ACC112 (cell line): Measurements from ENCODE around the gene ZNF341.
"Not testable (repeated sequence)": the region's sequence is repeated elsewhere in the genome, so short reads cannot be mapped to it uniquely, and the experiment has no call there.

Experiments
- H2AFZ ChIP-seq: fragments of 200-600 bp; sonication (generic); one replicate; pipeline ENCODE4 v1.6.0; 2017; ENCODE audit warnings: antibody characterized with exemption, low read length; ENCODE audit not compliant: unreplicated experiment
- H3K27ac ChIP-seq: fragments of 200-600 bp; sonication (generic); 2 replicates; pipeline ENCODE4 v1.5.1; 2014; ENCODE audit warnings: low read depth, mild to moderate bottlenecking, antibody characterized with exemption, low read length, moderate library complexity
- H3K27me3 ChIP-seq: fragments of 200-600 bp; sonication (generic); 2 replicates; pipeline ENCODE4 v1.6.1; 2014; ENCODE audit warnings: mild to moderate bottlenecking, antibody characterized with exemption, low read length, moderate library complexity, mixed read lengths; ENCODE audit not compliant: insufficient read depth
- H3K36me3 ChIP-seq: fragments of 200-600 bp; sonication (generic); 2 replicates; pipeline ENCODE4 v1.6.1; 2016; ENCODE audit warnings: mild to moderate bottlenecking, antibody characterized with exemption, low read length, moderate library complexity, mixed read lengths; ENCODE audit not compliant: insufficient read depth
- H3K4me1 ChIP-seq: fragments of 200-600 bp; sonication (generic); one replicate; pipeline ENCODE4 v1.6.1; 2016; ENCODE audit warnings: low read length, mixed read lengths; ENCODE audit not compliant: insufficient read depth, unreplicated experiment, control insufficient read depth
- H3K4me3 ChIP-seq: fragments of 200-600 bp; sonication (generic); 2 replicates; pipeline ENCODE4 v1.5.1; 2014; ENCODE audit warnings: mild to moderate bottlenecking, low read depth, low read length
- H3K79me2 ChIP-seq: fragments of 200-600 bp; sonication (generic); one replicate; pipeline ENCODE4 v1.6.0; 2016; ENCODE audit warnings: low read length; ENCODE audit not compliant: control insufficient read depth, unreplicated experiment, insufficient read depth

ZNF341 gene

DNA sequence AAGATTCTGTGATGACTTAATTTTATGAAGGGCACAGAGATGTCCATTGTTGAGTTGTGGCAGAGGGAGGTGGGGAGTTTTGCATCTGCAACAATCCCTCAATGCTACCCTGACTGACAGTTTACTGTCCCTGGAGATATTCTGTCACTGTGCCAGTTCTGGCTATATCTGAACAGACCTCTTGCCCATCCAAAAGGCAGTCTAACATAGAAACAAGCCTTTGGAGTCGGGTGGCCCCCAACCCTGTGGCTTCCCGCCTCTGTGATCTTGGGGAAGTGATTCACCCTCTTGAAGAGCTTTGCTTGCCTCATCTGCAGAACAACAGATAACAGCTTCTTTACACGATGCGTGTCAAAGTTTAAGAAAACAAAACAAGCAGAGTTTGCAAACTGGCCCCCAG is 41.8 kb upstream of the ZNF341 start:
- Histone ChIP-seq H3K79me2 (peaks cover 7% of the 10 kb centered on the region), H3K27ac (peak overlapping the region; percentile 33), H2AFZ (no peak overlapping the region), H3K27me3 (no peaks in the 10 kb centered on the region), H3K4me1 (peaks cover 35% of the 10 kb centered on the region), H3K4me3 (peak overlapping the region; percentile 1; the same call in 1 of the 2 replicates), H3K36me3 (no peaks in the 10 kb centered on the region)

DNA sequence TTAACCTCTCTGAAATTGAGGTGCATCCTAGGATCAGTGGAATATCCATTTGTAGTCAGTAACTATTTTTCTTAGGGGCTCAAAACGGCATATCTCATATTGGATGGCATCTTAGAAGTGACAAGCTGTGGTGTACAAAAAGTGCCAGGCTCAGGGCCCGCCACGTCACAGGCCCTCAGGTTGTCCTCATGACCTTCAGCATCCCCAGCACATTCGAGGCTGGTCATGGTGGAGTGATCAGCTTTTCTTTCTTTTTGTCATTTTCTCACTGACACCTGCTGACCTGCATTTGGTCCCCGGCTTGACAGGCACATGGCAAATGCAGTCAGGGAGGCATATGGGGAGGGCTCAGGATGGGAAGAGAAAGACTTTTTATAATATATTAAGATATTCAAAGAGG is 38.5 kb upstream of the ZNF341 start:
- no peak overlapping the region for H3K27ac ChIP-seq
- no peak overlapping the region for H2AFZ ChIP-seq
- no peaks in the 10 kb centered on the region for H3K27me3 ChIP-seq
- peaks cover 20% of the 10 kb centered on the region for H3K4me1 ChIP-seq
- H3K79me2 ChIP-seq, result no peaks in the 10 kb centered on the region
- no peak overlapping the region for H3K4me3 ChIP-seq
- H3K36me3 ChIP-seq, result no peaks in the 10 kb centered on the region

DNA sequence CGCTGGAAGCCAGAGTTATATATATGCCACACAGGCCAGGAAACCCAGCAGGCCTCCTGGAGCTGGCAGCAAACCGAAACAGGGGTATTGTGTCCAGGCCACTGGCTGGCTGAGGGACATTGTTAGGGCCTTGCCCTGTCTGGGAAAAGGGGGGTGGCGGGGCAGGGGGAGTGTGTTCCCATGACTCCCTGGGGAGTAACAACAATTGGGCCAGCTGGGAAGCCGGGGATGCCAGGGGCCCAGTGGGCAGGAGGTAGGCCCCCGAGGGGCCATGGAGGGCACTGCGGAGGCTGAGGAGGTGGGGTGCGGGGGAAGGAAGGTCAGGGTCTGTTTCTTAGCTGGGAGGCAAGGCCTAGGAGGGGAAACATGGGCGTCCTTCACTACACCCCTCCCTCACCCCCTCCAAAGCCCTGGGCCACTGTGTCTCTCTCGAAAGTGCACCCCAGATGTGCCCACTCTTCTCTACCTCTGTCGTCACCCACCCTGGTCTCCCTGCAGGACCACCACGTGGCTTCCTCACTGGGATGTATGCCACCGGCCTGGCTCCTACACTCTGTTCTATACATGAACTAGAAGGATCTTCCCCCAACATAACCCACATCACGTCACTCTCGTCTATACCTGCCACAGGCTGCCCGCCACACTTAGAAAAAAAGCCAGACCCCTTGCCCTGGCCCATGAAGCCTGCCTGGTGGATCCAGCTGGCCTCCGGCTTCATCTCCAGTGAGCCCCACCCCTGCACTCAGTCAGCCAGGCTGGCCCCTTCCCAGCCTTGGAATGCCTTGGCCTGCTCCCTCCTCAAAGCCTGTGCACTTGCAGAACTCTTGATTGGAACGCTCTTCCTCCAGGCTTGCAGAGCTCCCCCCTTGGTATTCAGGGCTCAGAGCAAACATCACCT is 37.8 kb upstream of the ZNF341 start:
- H3K4me3 ChIP-seq, result no peak overlapping the region
- no peaks in the 10 kb centered on the region for H3K36me3 ChIP-seq
- no peak overlapping the region for H3K27ac ChIP-seq
- H3K79me2 ChIP-seq, result no peaks in the 10 kb centered on the region
- no peak overlapping the region for H2AFZ ChIP-seq
- peaks cover 20% of the 10 kb centered on the region for H3K4me1 ChIP-seq
- no peaks in the 10 kb centered on the region for H3K27me3 ChIP-seq

DNA sequence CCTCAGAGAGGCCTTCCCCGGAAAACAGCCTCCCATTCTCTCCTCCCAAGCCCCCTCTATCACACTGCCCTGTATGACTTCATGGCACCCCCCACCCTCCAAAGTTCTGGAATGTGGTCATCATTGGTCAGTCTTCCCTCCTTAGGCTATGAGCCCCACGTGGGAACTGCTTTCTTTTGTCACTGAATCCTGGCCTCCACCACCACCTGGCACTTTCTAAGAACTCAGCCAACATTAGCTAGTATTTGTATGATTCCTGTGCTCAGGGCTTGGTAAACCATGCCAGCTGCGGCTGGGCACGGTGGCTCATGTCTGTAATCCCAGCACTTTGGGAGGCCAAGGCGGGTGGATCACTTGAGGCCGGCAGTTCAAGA is 37.2 kb upstream of the ZNF341 start:
- H3K4me1 ChIP-seq, result peaks cover 16% of the 10 kb centered on the region
- H3K79me2 ChIP-seq, result no peaks in the 10 kb centered on the region
- H2AFZ ChIP-seq, result no peak overlapping the region
- no peaks in the 10 kb centered on the region for H3K27me3 ChIP-seq
- H3K36me3 ChIP-seq, result no peaks in the 10 kb centered on the region
- no peak overlapping the region for H3K4me3 ChIP-seq
- no peak overlapping the region for H3K27ac ChIP-seq

DNA sequence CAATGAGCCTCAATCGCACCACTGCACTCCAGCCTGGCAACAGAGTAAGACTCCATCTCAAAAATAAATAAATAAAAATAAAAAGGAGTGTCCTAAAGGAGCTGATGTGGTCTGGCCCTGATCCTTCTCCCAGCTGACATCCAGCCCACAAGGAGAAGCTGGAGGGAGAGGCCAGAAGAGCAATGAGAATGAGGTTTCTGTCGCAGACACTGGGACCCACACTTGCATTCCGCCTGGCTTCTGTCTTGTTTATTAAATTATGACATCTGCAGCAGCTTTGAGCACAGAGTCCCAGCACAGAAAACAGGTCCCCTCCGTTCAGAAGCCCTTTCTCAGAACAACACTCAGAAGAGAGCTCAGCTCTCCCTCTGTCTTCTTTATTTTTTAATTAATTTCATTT is 35.3 kb upstream of the ZNF341 start:
- no peaks in the 10 kb centered on the region for H3K36me3 ChIP-seq
- H2AFZ ChIP-seq, result no peak overlapping the region
- no peak overlapping the region for H3K4me3 ChIP-seq
- H3K4me1 ChIP-seq, result peaks cover 4% of the 10 kb centered on the region
- no peaks in the 10 kb centered on the region for H3K79me2 ChIP-seq
- no peaks in the 10 kb centered on the region for H3K27me3 ChIP-seq
- H3K27ac ChIP-seq, result no peak overlapping the region

DNA sequence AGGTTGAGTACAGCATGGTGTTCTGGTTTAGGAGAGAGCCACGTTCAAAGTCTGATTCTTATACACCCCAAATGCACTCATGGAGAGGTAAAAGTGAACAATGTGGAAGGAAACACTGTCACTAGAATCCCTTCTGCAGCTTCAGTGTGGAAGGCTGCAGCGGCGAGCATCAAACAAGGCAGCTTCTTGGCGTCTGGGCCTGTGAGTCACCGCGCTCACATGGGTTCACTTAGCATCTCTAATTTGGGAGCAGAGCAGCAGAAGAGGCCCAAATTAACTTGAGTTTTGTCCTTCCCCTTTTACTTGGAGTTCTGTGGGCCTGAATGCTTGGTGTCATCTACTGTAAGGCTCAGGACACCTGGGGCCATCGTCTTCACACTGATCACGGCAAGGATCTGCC is 34.7 kb upstream of the ZNF341 start:
- Histone ChIP-seq H3K27ac (no peak overlapping the region), H3K4me3 (no peak overlapping the region), H3K4me1 (peaks cover 4% of the 10 kb centered on the region), H3K36me3 (no peaks in the 10 kb centered on the region), H3K79me2 (no peaks in the 10 kb centered on the region), H2AFZ (peak overlapping the region; percentile 73), H3K27me3 (no peaks in the 10 kb centered on the region)

DNA sequence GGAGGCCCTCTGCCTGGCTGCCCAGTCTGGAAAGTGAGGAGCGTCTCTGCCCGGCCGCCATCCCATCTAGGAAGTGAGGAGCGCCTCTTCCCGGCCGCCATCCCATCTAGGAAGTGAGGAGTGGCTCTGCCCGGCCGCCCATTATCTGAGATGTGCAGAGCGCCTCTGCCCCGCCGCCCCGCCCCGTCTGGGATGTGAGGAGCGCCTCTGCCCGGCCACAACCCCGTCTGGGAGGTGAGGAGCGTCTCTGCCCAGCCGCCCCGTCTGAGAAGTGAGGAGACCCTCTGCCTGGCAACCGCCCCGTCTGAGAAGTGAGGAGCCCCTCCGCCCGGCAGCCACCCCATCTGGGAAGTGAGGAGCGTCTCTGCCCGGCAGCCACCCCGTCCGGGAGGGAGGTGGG is 32.8 kb upstream of the ZNF341 start:
- not testable (repeated sequence) for H3K4me3 ChIP-seq, H3K36me3 ChIP-seq, H2AFZ ChIP-seq, H3K27me3 ChIP-seq, H3K79me2 ChIP-seq, H3K4me1 ChIP-seq, H3K27ac ChIP-seq

DNA sequence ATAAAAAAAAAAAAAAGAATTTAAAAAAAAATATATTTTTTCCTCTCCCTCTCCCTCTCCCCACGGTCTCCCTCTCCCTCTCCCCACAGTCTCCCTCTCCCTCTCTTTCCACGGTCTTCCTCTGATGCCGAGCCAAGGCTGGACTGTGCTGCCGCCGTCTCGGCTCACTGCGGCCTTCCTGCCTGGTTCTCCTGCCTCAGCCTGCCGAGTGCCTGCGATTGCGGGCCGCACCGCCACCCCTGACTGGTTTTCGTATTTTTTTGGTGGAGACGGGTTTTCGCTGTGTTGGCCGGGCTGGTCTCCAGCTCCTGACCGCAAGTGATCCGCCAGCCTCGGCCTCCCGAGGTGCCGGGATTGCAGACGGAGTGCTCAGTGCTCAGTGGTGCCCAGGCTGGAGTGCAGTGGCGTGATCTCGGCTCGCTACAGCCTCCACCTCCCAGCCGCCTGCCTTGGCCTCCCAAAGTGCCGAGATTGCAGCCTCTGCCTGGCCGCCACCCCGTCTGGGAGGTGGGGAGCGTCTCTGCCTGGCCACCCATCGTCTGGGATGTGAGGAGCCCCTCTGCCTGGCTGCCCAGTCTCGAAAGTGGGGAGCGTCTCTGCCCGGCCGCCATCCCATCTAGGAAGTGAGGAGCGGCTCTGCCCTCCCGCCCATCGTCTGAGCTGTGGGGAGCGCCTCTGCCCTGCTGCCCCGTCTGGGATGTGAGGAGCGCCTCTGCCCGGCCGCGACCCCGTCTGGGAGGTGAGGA is 30.9 kb upstream of the ZNF341 start:
- not testable (repeated sequence) for H3K79me2 ChIP-seq, H3K4me3 ChIP-seq, H3K4me1 ChIP-seq, H3K36me3 ChIP-seq, H3K27ac ChIP-seq, H3K27me3 ChIP-seq, H2AFZ ChIP-seq

DNA sequence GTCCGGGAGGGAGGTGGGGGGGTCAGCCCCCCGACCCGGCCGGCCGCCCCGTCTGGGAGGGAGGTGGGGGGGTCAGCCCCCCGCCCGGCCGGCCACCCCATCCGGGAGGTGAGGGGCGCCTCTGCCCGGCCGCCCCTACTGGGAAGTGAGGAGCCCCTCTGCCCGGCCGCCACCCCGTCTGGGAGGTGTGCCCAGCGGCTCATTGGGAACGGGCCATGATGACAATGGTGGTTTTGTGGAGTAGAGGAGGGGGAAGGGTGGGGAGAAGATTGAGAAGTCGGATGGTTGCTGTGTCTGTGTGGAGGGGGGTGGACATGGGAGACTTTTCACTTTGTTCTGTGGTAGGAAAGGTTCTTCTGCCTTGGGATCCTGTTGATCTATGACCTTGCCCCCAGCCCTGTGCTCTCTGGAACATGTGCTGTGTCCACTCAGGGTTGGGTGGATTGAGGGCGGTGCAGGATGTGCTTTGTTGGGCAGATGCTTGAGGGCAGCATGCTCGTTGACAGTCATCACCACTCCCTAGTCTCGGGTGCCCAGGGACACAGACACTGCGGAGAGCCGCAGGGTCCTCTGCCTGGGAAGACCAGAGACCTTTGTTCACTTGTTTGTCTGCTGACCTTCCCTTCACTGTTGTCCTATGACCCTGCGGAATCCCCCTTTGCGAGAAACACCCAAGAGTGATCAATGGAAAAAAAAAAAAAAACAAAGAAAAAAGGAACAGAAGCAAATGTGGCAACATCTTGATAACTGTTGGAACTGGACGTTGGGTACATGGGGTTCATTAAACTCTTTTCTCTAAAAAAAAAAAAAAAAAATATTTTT is 30.0 kb upstream of the ZNF341 start:
- Histone ChIP-seq H3K27me3 (no peaks in the 10 kb centered on the region), H3K4me3 (no peak overlapping the region), H3K27ac (no peak overlapping the region), H3K36me3 (no peaks in the 10 kb centered on the region), H3K4me1 (peaks cover 4% of the 10 kb centered on the region), H3K79me2 (no peaks in the 10 kb centered on the region), H2AFZ (no peak overlapping the region)

DNA sequence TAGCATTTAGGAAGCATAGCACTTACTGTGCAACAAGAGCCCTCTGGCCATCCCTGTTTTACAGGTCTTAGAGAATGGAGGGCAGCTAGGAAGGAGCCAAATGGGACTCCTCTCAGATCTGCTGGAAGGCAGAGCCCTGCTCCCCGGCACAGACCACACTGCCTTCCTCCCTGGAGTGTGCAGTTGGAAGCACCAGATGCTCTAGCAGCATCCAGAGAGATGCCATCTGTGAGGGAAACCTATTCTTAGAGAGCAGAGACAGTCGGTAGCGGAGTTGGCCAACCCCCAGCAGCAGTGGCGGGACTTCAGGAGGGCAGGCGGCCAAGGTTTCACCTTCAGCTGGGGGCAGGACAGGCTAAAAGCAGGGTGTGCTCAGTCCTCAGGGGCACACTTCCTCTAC is 28.9 kb upstream of the ZNF341 start:
- Histone ChIP-seq H3K4me1 (no peaks in the 10 kb centered on the region), H3K4me3 (no peak overlapping the region), H2AFZ (no peak overlapping the region), H3K27me3 (no peaks in the 10 kb centered on the region), H3K27ac (no peak overlapping the region), H3K36me3 (no peaks in the 10 kb centered on the region), H3K79me2 (no peaks in the 10 kb centered on the region)
